Skin epidermis (tissue), 12 donors: Measurements from ENCODE around the gene NMB.

Experiments
- H3K27ac ChIP-seq, 21 experiments: fragments of 200-600 bp; sonication (generic) in 11 of 21; one replicate each; pipeline ENCODE4 v1.5.0; 2020; ENCODE audit warnings: mild to moderate bottlenecking in 3 of 21, inconsistent platforms in 2 of 21, moderate library complexity in 2 of 21
- H3K4me3 ChIP-seq, 7 experiments: fragments of 200-600 bp; sonication (generic) in 2 of 7; one replicate each; pipeline ENCODE4 v1.5.0; 2020; ENCODE audit warnings: inconsistent platforms in 2 of 7, mild to moderate bottlenecking in 2 of 7, moderate library complexity in 1 of 7

NMB gene

DNA sequence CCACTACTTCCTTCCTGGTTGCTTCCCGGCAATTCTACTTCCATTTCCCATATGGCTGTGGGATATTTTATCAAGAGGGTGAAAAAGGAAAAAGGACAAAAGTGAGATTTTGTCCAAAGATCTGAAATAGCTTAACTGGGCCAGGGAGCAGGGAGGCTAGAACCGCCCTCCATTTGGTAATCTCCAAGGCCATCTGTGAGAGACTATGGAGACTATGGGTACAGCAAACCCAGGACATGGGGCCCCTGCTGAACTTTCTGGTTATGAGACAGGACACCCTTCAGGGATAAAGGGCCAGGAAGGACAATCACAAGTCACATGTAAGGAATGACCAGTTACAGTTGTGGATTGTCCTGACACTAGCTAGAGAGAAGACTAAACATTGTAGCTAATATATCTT is 32.9 kb downstream of the NMB start:
- Histone ChIP-seq H3K4me3 (no peak overlapping the region), H3K27ac (no peak overlapping the region)

DNA sequence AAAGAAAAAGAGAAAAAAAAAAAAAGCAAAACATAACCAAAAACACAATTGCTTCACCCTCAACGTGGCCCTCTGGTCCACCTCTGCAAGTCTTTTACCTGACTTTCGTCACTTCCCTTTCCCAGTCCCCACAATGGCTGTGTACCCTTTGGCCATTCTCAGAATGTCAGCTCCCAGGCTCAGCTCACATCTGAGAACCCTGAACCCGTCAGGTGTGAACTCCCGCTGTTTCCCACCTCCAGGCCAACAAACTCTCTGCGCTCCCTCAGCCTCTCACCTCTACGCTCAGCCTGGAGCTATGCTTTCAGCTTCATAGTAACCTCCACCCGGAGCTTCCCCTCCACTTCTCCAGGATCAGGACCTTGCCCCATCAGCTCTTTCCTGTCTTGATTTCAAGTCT is 33.6 kb downstream of the NMB start:
- Histone ChIP-seq H3K27ac (no peak overlapping the region), H3K4me3 (no peak overlapping the region)

DNA sequence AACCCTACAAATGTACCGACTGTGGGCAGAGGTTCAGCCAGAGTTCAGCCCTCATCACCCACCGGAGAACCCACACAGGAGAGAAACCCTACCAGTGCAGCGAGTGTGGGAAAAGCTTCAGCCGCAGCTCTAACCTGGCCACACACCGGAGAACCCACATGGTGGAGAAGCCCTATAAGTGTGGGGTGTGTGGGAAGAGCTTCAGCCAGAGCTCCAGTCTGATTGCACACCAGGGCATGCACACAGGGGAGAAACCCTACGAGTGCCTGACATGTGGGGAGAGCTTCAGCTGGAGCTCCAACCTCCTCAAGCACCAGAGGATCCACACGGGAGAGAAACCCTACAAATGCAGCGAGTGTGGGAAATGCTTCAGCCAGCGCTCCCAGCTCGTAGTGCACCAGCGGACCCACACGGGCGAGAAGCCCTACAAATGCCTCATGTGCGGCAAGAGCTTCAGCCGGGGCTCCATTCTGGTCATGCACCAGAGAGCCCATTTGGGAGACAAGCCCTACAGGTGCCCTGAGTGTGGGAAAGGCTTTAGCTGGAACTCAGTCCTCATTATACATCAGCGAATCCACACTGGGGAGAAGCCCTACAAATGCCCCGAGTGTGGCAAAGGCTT is 36.5 kb downstream of the NMB start:
- H3K4me3 ChIP-seq, result no peak overlapping the region
- no peak overlapping the region for H3K27ac ChIP-seq

DNA sequence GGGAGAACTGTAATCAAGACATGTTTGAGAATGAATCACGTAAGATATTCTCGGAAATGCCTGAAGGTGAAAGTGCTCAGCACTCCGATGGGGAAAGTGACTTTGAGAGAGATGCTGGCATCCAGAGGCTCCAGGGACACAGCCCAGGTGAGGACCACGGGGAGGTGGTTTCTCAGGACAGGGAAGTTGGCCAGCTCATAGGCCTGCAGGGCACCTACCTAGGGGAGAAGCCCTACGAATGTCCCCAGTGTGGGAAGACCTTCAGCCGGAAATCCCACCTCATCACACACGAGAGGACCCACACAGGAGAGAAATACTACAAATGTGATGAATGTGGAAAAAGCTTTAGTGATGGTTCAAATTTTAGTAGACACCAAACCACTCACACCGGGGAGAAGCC is 37.4 kb downstream of the NMB start:
- H3K4me3 ChIP-seq, result no peak overlapping the region
- H3K27ac ChIP-seq, result no peak overlapping the region

DNA sequence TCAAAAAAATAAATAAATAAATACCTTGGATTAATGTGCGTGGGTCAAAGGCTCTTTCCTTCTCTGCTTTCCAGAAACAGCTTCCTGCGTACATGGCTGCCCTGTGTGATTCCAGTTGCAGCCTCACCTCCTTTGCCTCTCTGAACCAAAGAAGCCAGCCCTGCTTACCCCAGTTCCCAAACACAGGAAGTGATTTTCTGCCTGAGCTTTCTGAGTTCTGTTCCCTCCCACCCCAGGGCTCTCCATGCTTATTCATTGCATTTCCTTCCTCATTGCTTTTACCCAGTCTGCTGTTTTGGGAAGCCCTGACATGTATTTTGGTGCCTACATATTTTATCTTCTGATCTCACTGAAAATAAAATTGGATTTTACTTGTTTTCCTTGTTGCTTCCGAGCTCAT is 41.8 kb downstream of the NMB start:
- Histone ChIP-seq H3K27ac (peak overlapping the region in 1 of 21 experiments; percentile 38), H3K4me3 (no peak overlapping the region)

DNA sequence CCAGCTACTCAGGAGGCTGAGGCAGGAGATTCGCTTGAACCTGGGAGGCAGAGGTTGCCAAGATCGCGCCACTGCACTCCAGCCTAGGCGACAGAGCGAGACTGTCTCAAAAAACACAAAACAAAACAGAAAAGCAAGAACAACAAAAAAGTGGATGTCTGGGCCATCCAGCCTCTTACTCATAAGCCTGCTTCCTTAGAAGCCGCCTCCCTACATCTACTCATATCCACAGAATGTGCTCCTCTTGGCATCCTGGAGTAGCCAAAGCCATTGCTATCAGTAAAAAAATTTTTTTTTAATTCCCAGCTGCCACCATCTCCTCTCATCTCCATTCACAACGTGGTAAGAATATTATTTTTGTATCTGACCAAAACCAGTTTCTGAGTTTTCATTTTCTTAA is 46.4 kb downstream of the NMB start:
- Histone ChIP-seq H3K27ac (no peak overlapping the region), H3K4me3 (no peak overlapping the region)

DNA sequence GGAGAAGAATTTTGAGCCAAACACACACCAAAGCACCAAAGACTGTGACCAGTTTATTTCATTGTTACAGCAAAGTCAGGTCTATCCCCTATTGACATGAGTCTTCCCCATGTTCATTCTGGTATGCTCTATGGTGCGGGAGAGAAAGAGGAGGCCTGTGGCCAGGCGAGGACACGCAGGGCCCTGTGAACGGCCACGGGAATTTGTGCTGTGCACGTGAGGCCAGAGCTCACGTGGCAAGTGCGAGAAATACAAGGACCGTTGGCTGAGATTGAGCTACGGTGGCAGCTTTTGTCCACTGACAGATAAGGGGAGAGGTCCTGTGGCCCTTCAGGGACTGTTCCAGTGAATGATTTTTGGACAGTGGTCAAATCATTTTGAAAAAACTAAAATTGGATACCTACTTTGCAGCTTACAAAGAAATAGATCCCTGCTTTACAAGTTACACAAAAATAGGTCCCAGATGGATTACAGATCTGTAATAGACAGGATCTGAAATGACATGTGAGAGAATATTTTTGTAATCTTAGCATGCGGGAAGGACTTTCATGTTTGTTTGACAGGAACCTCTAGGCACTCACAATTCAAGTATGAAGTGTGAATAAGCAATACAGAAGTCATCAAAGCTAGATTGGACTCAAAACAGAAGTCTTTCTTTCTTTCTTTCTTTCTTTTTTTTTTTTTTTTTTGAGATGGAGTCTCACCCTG is 48.0 kb downstream of the NMB start:
- Histone ChIP-seq H3K4me3 (no peak overlapping the region), H3K27ac (no peak overlapping the region)

DNA sequence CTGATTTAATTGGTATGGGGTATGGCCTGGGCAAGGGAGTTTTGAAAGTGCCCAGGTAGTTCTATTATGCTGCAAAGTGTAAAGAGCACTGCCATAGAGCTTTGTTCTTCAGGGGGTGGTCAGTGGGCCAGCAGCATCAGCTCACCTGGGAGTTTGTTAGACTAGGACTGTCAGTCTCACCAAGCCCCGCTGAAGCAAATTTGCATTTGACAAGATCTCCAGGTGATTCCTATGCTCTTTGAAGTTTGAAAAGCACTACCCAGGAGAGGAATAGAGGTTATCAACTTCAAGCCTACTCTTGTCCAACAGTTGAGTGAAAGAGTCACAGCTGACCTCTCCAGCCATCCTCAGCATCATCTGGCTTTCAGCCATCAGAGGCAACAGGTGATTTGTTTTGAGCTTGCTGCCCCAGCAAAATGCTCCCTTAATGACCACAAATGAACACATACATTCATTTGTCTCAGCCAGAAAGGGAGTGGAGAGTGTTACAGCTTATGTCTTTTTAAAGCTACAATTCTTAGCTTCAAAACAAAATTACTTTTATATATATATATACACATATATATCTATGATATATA is 49.2 kb downstream of the NMB start:
- no peak overlapping the region for H3K4me3 ChIP-seq
- H3K27ac ChIP-seq, result no peak overlapping the region

DNA sequence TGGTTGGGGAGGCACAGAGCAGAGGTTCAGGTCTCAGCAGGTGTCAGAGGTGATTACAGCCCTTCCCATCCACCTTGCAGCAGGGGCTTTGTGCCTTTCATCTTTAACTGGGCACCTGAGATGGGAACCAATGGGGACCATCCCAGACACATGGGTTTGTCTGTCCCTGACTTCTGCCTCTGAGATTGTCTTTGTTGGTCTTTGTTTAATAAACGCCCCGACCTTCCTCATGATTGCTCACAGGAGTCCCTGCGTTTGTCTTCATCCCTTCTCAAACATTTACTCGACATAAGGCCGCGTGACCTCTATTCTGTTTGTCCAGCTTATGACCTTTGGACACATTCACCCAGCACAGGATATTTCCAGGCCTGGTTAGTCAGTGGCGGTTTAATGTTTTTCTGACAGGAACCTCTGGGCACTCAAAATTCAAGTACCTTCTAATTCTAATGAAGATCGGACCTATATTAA is 51.3 kb downstream of the NMB start:
- H3K27ac ChIP-seq, result no peak overlapping the region

DNA sequence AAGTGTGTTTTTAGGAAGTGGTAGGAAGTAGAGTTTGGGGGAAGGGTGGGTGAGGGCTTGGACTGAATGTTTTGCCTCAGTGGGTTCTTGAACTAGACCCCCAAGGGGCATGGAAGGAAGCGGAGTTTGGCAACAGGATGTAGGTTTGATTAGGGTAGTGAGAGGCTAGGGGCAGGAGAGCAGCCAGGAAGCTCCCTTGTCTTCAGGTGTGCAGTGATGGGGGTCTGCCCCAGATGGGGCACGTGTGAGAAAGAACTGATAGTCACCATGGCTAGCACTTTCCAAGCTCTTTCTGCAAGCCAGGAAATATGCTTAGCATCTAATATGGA is 52.5 kb downstream of the NMB start:
- Histone ChIP-seq H3K4me3 (no peak overlapping the region), H3K27ac (peak overlapping the region in 1 of 21 experiments; percentile 51)

More for the DNA sequence above, 51.3 kb downstream of the NMB start:
- no peak overlapping the region for H3K4me3 ChIP-seq
